ENCODE measurements around the gene PRR5L.
A peak's percentile ranks its signal among the peaks of the same experiment; 100 is the strongest.

PRR5L gene

GRCh38 chr11:36326524-36327419 is 30.7 kb downstream of the PRR5L start:
- DNase-seq (ENCODE audit: low read depth): no peak

GRCh38 chr11:36328966-36329673 is 33.0 kb downstream of the PRR5L start:
- no peak for DNase-seq (ENCODE audit: low read depth)

- DNase-seq (ENCODE audit: low read depth): no peak
Measured at GRCh38 chr11:36330411-36330810, 34.3 kb downstream of the PRR5L start.

- DNase-seq (ENCODE audit: low read depth): no peak
Measured at GRCh38 chr11:36333468-36333867, 37.4 kb downstream of the PRR5L start.

- DNase-seq (ENCODE audit: low read depth): no peak
Measured at GRCh38 chr11:36333897-36334296, 37.8 kb downstream of the PRR5L start.

GRCh38 chr11:36339888-36340287 is 43.8 kb downstream of the PRR5L start:
- no peak for DNase-seq (ENCODE audit: low read depth)

GRCh38 chr11:36340897-36341296 is 44.8 kb downstream of the PRR5L start:
- DNase-seq (ENCODE audit: low read depth): no peak

GRCh38 chr11:36341915-36342314 is 45.8 kb downstream of the PRR5L start:
- DNase-seq (ENCODE audit: low read depth): no peak

- DNase-seq (ENCODE audit: low read depth): no peak
Measured at GRCh38 chr11:36342327-36342726, 46.2 kb downstream of the PRR5L start.

GRCh38 chr11:36343436-36343835 is 47.3 kb downstream of the PRR5L start:
- no peak for DNase-seq (ENCODE audit: low read depth)

- no peak for DNase-seq (ENCODE audit: low read depth)
Measured at GRCh38 chr11:36345084-36345511, 49.0 kb downstream of the PRR5L start.

GRCh38 chr11:36345535-36346141 is 49.5 kb downstream of the PRR5L start:
- DNase-seq (ENCODE audit: low read depth): no peak

- DNase-seq (ENCODE audit: low read depth): no peak
Measured at GRCh38 chr11:36346562-36347383, 50.7 kb downstream of the PRR5L start.

- DNase-seq (ENCODE audit: low read depth): no peak
Measured at GRCh38 chr11:36347384-36347906, 51.4 kb downstream of the PRR5L start.

- DNase-seq (ENCODE audit: low read depth): no peak
Measured at GRCh38 chr11:36349351-36350136, 53.5 kb downstream of the PRR5L start.

GRCh38 chr11:36350137-36350513 is 54.0 kb downstream of the PRR5L start:
- no peak for DNase-seq (ENCODE audit: low read depth)

- DNase-seq (ENCODE audit: low read depth): peak; percentile 33
Measured at GRCh38 chr11:36352922-36353321, 56.8 kb downstream of the PRR5L start.

GRCh38 chr11:36354221-36355003 is 58.3 kb downstream of the PRR5L start:
- DNase-seq (ENCODE audit: low read depth): no peak

- no peak for DNase-seq (ENCODE audit: low read depth)
Measured at GRCh38 chr11:36356201-36356600, 60.1 kb downstream of the PRR5L start.

GRCh38 chr11:36357831-36358230 is 61.7 kb downstream of the PRR5L start:
- no peak for DNase-seq (ENCODE audit: low read depth)
